Breast epithelium (tissue), 3 donors: ENCODE data around the gene ACVR2B.

Experiments
- POLR2A ChIP-seq: fragments of 450-650 bp; IDR thresholded peaks from one replicate; pipeline ENCODE4 v1.6.1; 2016; ENCODE audit warnings: antibody characterized with exemption, mild to moderate bottlenecking, moderate library complexity
- POLR2AphosphoS5 ChIP-seq, 3 donors: sonication (generic); formaldehyde crosslinking; IDR thresholded peaks; one replicate each; pipeline ENCODE4 v1.6.1; 2017; ENCODE audit warnings: antibody characterized with exemption in 3 of 3
- TF ChIP-seq, protein P1 (sequence below), 3 donors: fragments of 450-650 bp; IDR thresholded peaks; one replicate each; pipeline ENCODE4 v1.5.1; 2016 to 2017; ENCODE audit warnings: antibody characterized with exemption in 3 of 3, mild to moderate bottlenecking in 3 of 3, moderate library complexity in 3 of 3

DNA sequence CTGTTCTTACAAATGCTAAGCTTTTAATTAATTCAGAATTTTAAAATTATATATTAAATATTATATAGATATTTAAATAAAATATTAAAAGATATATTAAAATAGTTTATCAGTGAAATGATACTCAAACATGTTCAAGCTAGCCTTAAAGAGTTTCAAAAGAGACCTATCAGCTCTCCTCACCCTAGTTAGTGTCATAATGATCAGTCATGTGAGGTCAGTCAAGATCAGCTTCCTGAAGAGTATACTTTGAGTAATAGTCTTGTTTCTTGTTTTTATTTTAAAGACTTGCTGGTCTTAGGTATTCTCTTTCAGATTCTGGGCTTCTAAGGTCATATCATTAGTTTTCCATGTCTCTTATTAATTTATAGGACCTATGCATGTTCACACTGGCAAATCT lies 56.9 kb downstream of the ACVR2B start:
- TF ChIP-seq, protein P1, sequence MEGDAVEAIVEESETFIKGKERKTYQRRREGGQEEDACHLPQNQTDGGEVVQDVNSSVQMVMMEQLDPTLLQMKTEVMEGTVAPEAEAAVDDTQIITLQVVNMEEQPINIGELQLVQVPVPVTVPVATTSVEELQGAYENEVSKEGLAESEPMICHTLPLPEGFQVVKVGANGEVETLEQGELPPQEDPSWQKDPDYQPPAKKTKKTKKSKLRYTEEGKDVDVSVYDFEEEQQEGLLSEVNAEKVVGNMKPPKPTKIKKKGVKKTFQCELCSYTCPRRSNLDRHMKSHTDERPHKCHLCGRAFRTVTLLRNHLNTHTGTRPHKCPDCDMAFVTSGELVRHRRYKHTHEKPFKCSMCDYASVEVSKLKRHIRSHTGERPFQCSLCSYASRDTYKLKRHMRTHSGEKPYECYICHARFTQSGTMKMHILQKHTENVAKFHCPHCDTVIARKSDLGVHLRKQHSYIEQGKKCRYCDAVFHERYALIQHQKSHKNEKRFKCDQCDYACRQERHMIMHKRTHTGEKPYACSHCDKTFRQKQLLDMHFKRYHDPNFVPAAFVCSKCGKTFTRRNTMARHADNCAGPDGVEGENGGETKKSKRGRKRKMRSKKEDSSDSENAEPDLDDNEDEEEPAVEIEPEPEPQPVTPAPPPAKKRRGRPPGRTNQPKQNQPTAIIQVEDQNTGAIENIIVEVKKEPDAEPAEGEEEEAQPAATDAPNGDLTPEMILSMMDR (IDR thresholded peaks at IDR 0.05): no peak
- TF ChIP-seq POLR2A (no peak), POLR2AphosphoS5 (IDR thresholded peaks at IDR 0.05) (no peak)
